NT2/D1 (cell line): Measurements from ENCODE around the gene GABARAP.

Experiments used
- DNase-seq: peaks from one replicate; pipeline ENCODE4 v3.0.0-alpha.2; 2011; ENCODE audit warnings: low read depth, low spot score
- H3K27me3 ChIP-seq: 2 replicates; pipeline ENCODE4 v1.6.0; 2011; ENCODE audit warnings: mild to moderate bottlenecking; ENCODE audit not compliant: insufficient read length, insufficient read depth
- H3K36me3 ChIP-seq: 2 replicates; pipeline ENCODE4 v1.6.1; 2011; ENCODE audit warnings: mild to moderate bottlenecking, low read length, mixed read lengths; ENCODE audit not compliant: insufficient read depth, insufficient read length
- H3K4me1 ChIP-seq: 2 replicates; pipeline ENCODE4 v1.5.1; 2011; ENCODE audit not compliant: insufficient read depth, insufficient read length
- H3K4me3 ChIP-seq: 2 replicates; pipeline ENCODE4 v1.5.1; 2011; ENCODE audit warnings: low read depth; ENCODE audit not compliant: insufficient read length
- H3K9ac ChIP-seq: 2 replicates; pipeline ENCODE4 v1.6.0; 2011; ENCODE audit warnings: low read depth; ENCODE audit not compliant: insufficient read length
- H3K9me3 ChIP-seq: 2 replicates; pipeline ENCODE4 v1.5.1; 2011; ENCODE audit warnings: mild to moderate bottlenecking, low read length; ENCODE audit not compliant: insufficient read depth
- SUZ12 ChIP-seq: IDR thresholded peaks from 2 replicates; pipeline ENCODE4 v1.6.1; 2011; ENCODE audit not compliant: insufficient read length, insufficient read depth; ENCODE audit errors: extremely low read depth
- YY1 ChIP-seq: IDR thresholded peaks from 2 replicates; pipeline ENCODE4 v1.6.1; 2011; ENCODE audit not compliant: insufficient read length, insufficient read depth
- ZNF274 ChIP-seq: IDR thresholded peaks from 2 replicates; pipeline ENCODE4 v1.6.1; 2011; ENCODE audit warnings: mild to moderate bottlenecking, low read depth, low read length

GABARAP gene

DNA sequence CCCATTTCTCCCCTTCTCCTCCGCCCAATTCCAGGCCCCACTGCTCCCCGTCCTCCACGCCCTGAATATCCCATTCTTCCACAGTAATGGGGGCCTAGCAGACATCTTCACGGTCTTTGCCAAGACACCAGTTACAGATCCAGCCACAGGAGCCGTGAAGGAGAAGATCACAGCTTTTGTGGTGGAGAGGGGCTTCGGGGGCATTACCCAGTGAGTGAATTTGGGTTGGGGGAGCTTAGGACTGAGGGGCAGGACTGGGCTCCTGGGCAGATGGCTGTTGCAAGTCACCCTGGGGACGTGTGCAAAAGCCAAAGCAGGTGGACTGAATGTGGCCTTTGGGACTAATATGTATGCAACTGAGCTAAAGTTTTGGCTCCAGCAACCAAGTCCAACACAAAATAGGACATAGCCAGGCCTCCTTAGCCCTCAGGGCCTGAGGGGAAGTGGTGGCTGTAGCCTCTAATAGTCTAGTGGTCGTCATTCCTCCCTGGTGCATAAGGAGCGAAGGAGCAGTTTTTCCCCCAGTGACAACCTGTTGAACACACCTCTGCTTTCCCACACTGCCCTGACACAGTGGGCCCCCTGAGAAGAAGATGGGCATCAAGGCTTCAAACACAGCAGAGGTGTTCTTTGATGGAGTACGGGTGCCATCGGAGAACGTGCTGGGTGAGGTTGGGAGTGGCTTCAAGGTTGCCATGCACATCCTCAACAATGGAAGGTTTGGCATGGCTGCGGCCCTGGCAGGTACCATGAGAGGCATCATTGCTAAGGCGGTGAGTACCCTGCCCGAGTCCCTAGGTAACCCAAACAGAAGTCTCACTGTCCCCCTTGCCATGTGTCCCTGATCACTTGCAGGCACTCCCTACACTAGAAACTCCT is 19.9 kb downstream of the GABARAP start:
- no peaks in the 10 kb centered on the region for H3K9me3 ChIP-seq
- TF ChIP-seq SUZ12: no peak
- no peak for TF ChIP-seq ZNF274
- TF ChIP-seq YY1: no peak
- no peak overlapping the region for H3K9ac ChIP-seq
- no peak overlapping the region for H3K4me3 ChIP-seq
- peaks cover 66% of the 10 kb centered on the region for H3K36me3 ChIP-seq
- H3K27me3 ChIP-seq: no peaks in the 10 kb centered on the region
- DNase-seq: no peak
- peaks cover 26% of the 10 kb centered on the region for H3K4me1 ChIP-seq

GRCh38 chr17:7221278-7222092 is 20.8 kb downstream of the GABARAP start:
- H3K27me3 ChIP-seq: no peaks in the 10 kb centered on the region
- H3K4me3 ChIP-seq: no peak overlapping the region
- H3K9ac ChIP-seq: peak overlapping the region; percentile 92
- TF ChIP-seq SUZ12 (no peak), ZNF274 (no peak), YY1 (no peak)
- no peaks in the 10 kb centered on the region for H3K9me3 ChIP-seq
- no peak for DNase-seq
- H3K4me1 ChIP-seq: peaks cover 26% of the 10 kb centered on the region
- H3K36me3 ChIP-seq: peaks cover 58% of the 10 kb centered on the region

- peaks cover 50% of the 10 kb centered on the region for H3K36me3 ChIP-seq
- peak overlapping the region; percentile 82 for H3K4me3 ChIP-seq
- H3K27me3 ChIP-seq: no peaks in the 10 kb centered on the region
- DNase-seq: no peak
- H3K9me3 ChIP-seq: no peaks in the 10 kb centered on the region
- peaks cover 26% of the 10 kb centered on the region for H3K4me1 ChIP-seq
- TF ChIP-seq YY1 (no peak), ZNF274 (no peak), SUZ12 (no peak)
- H3K9ac ChIP-seq: peak overlapping the region; percentile 92
Observed at GRCh38 chr17:7220593-7221277, 21.5 kb downstream of the GABARAP start.

DNA sequence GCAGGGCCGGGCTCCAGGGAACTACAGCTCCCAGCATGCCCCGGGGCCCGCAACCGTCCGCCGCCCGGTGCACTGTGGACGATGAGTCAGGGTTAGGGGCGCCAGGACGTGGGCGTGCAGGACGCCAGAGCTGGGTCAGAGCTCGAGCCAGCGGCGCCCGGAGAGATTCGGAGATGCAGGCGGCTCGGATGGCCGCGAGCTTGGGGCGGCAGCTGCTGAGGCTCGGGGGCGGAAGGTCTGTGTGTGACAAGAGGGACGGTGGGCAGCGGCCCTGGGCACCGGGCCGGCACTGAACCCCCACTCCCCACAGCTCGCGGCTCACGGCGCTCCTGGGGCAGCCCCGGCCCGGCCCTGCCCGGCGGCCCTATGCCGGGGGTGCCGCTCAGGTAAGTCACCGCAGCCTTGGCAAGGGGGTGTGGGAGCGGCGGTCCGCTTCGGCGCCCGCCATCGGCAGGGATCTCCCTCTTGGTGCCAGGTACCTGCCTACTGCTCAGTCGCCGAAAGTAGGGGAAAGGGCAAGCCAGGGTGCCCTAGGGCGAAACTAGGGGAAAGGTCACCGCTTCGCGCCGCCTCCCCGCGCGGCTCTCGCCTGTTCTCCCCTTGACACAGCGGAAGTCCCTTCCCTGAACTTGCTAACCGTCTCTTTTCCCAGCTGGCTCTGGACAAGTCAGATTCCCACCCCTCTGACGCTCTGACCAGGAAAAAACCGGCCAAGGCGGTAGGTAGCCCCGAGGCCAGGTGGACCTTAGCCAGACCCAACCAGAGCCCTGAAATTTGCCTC is 22.2 kb downstream of the GABARAP start, which contains the start of the genes ACADVL and DLG4:
TSS of gene ACADVL (plus strand) at position 127 of the 781 bp plus-strand sequence. CDS start at position 174, 47 bp downstream.
TSS of gene DLG4 (minus strand) at position 25 of the 781 bp plus-strand sequence.
- no peaks in the 10 kb centered on the region for H3K9me3 ChIP-seq
- peak within 1 kb of the TSS; percentile 92 for H3K9ac ChIP-seq
- H3K4me1 ChIP-seq: peaks cover 26% of the 10 kb centered on the region
- H3K4me3 ChIP-seq: peak within 1 kb of the TSS; percentile 82
- peaks cover 43% of the 10 kb centered on the region for H3K36me3 ChIP-seq
- H3K27me3 ChIP-seq: no peaks in the 10 kb centered on the region
- no peak for DNase-seq
- TF ChIP-seq YY1 (no peak), ZNF274 (no peak), SUZ12 (no peak)

GRCh38 chr17:7219229-7219811 is 22.9 kb downstream of the GABARAP start:
- H3K4me3 ChIP-seq: peak overlapping the region; percentile 82
- H3K36me3 ChIP-seq: peaks cover 38% of the 10 kb centered on the region
- no peaks in the 10 kb centered on the region for H3K9me3 ChIP-seq
- H3K27me3 ChIP-seq: no peaks in the 10 kb centered on the region
- H3K9ac ChIP-seq: peak overlapping the region; percentile 92
- TF ChIP-seq ZNF274: no peak
- TF ChIP-seq YY1: no peak
- TF ChIP-seq SUZ12: no peak
- H3K4me1 ChIP-seq: peaks cover 23% of the 10 kb centered on the region
- no peak for DNase-seq

- Histone ChIP-seq H3K9ac (peak overlapping the region; percentile 21), H3K36me3 (peaks cover 32% of the 10 kb centered on the region), H3K4me3 (no peak overlapping the region), H3K27me3 (no peaks in the 10 kb centered on the region), H3K4me1 (peaks cover 19% of the 10 kb centered on the region), H3K9me3 (no peaks in the 10 kb centered on the region)
- TF ChIP-seq YY1 (no peak), ZNF274 (no peak), SUZ12 (no peak)
- DNase-seq: no peak
Observed at GRCh38 chr17:7218758-7219157, 23.5 kb downstream of the GABARAP start.
